Left hindlimb (tissue), 1 donor: Measurements from ENCODE around the gene CDH7.

Experiments
- DNase-seq: peaks from one replicate; pipeline ENCODE4 v3.0.0-alpha.2; 2018

The CDH7 gene

GRCh38 chr18:65924904-65925303 is 174.1 kb downstream of the CDH7 start:
- DNase-seq, result no peak

DNA sequence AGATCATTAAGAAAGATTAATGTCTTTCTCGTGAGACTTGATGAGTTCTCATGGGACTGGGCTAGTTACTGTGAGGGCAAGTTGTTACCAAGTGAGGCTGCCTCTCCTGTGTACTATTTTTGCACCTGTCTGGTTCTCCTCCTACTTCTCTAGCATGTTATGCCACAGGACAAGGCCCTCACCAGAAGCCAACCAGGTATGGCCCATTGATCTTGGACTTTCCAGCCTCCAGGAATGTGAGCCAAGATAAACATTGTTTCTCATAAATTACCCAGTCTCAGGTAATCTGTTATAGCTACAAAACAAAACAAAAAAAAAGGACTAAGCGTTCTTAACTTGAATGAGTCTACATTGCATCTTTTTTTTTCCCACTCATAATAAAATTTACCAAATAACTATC is 184.1 kb downstream of the CDH7 start:
- no peak for DNase-seq

DNA sequence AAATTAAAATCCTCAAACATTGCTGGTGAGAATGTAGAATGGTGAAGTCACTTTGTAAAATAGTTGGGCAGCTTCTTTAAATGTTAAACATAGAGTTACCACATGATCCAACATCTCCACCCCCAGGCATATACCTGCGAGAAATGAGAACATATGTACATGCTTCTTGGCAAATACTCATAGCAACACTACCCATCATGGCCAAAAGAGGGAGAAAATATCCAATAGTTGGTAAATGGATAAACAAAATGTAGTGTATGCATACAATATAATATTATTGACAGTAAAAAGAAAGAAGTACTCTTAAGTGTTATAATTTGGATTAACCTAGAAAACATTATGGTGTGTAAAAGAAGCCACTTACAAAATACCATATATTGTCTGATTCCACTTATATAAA is 185.9 kb downstream of the CDH7 start:
- no peak for DNase-seq

- no peak for DNase-seq
Measured at GRCh38 chr18:65937180-65937579, 186.4 kb downstream of the CDH7 start.

GRCh38 chr18:65938592-65939372 is 188.0 kb downstream of the CDH7 start:
- DNase-seq, result no peak
